Measurements from ENCODE around the gene PLEKHO2. TPM values are rescaled to one million over a fixed set of nuclear protein-coding genes. Genes with fewer than 3 reads are reported as not detected.

The PLEKHO2 gene
- total and polyA plus RNA-seq, 2 of the 8 experiments (the other 6 are each of a cell fraction or from before 2014, with no cell fraction given), result 16.9 to 20.1 TPM

DNA sequence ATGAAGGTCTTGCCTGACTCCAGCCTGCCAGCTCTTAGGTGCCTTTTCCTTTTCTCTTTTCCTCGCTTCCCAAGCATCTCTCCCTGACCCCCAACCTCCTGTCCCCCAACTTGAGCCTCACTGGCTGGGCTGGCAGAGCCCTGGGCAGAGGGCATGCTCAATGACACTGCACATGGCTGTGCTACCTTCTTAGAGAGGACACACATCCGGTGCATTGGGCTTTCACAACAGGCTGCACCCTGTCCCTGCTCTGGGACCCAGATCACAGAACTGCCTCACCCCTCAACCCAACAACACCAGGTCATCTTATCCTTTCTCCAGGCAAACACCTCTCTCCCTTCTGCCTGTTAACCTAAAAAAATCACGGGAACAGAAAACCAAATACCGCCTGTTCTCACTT lies 62.5 kb downstream of the PLEKHO2 start (continued):
- no peak for TF ChIP-seq CTBP2 (IDR thresholded peaks at IDR 0.05; ENCODE audit: borderline replicate concordance, insufficient read depth, insufficient read length, low read length)
- no peak for TF ChIP-seq TAF7 (optimal IDR thresholded peaks at IDR 0.05; ENCODE audit: borderline replicate concordance, low read depth, low read length)
- TF ChIP-seq POLR2A (IDR thresholded peaks at IDR 0.05; ENCODE audit: control extremely low read depth in 1 of 2, low read depth in 2 of 2, low read length in 2 of 2), result no peak
- no peak for TF ChIP-seq ASH2L (IDR thresholded peaks at IDR 0.05; ENCODE audit: low read length)
- TF ChIP-seq SRF (IDR thresholded peaks at IDR 0.05; ENCODE audit: low read depth, low read length), result no peak
- no peak for TF ChIP-seq YY1 (IDR thresholded peaks at IDR 0.05; ENCODE audit: low read depth, low read length)
- no peak for TF ChIP-seq KDM5A (IDR thresholded peaks at IDR 0.05; ENCODE audit: low read length)
- no peak for TF ChIP-seq NRF1 (IDR thresholded peaks at IDR 0.05; ENCODE audit: low read depth, low read length)

Measured in H1 (cell line).